HepG2 (cell line): ENCODE measurements around the gene TAF6. TPM values are rescaled to one million over a fixed set of nuclear protein-coding genes. Genes with fewer than 3 reads are reported as not detected.

ENCODE experiments used
- ISL2 ChIP-seq: sonication (generic); formaldehyde crosslinking; IDR thresholded peaks from 2 replicates; pipeline ENCODE4 v1.5.0; 2020; ENCODE audit warnings: missing genetic modification reagents
- RFXANK ChIP-seq: IDR thresholded peaks from 2 replicates; pipeline ENCODE4 v1.6.1; 2016
- TOE1 ChIP-seq: sonication (generic); formaldehyde crosslinking; IDR thresholded peaks from 2 replicates; pipeline ENCODE4 v1.4.0; 2020; ENCODE audit warnings: mild to moderate bottlenecking, missing genetic modification reagents
- YEATS2 ChIP-seq: sonication (generic); formaldehyde crosslinking; IDR thresholded peaks from 2 replicates; pipeline ENCODE4 v1.4.0; 2020; ENCODE audit warnings: missing genetic modification reagents, borderline replicate concordance
- ZBTB1 ChIP-seq: sonication (generic); formaldehyde crosslinking; IDR thresholded peaks from 2 replicates; pipeline ENCODE4 v1.4.0; 2020; ENCODE audit warnings: missing genetic modification reagents, borderline replicate concordance
- ZBTB7A ChIP-seq: sonication (generic); formaldehyde crosslinking; IDR thresholded peaks from 2 replicates; pipeline ENCODE4 v1.8.0; 2022; ENCODE audit warnings: mild to moderate bottlenecking, missing genetic modification reagents
- ZNF124 ChIP-seq: sonication (generic); formaldehyde crosslinking; IDR thresholded peaks from 2 replicates; pipeline ENCODE4 v1.4.0; 2020; ENCODE audit warnings: missing genetic modification reagents
- ZNF746 ChIP-seq: sonication (generic); formaldehyde crosslinking; IDR thresholded peaks from 2 replicates; pipeline ENCODE4 v1.8.0; 2022; ENCODE audit warnings: mild to moderate bottlenecking, missing genetic modification reagents
- ZNF775 ChIP-seq: sonication (generic); formaldehyde crosslinking; IDR thresholded peaks from 2 replicates; pipeline ENCODE4 v1.4.0; 2020; ENCODE audit warnings: missing genetic modification reagents, mild to moderate bottlenecking, moderate library complexity, borderline replicate concordance
- ZNF839 ChIP-seq: sonication (generic); formaldehyde crosslinking; IDR thresholded peaks from 2 replicates; pipeline ENCODE4 v1.4.0; 2020; ENCODE audit warnings: missing genetic modification reagents, mild to moderate bottlenecking, borderline replicate concordance
- ZNF891 ChIP-seq: sonication (generic); formaldehyde crosslinking; IDR thresholded peaks from 2 replicates; pipeline ENCODE4 v1.5.0; 2020; ENCODE audit warnings: mild to moderate bottlenecking, missing genetic modification reagents
- polyA plus RNA-seq, 8 experiments: library from polyadenylated mRNA; depleted of rRNA in 3 of 8; stranded (reverse) in 7 of 8; unstranded in 1 of 8; fragments of >200 nt; fragmentation: Illumina TruSeq in 4 of 8; extraction: Trizol in 4 of 8; gene quantifications; 2 replicates each; pipeline versions ENCODE4 v1.2.1 to v1.2.3, GENCODE V29; 2011 to 2016; ENCODE audit warnings: low read depth in 4 of 8, missing spikeins in 1 of 8, mixed read lengths in 1 of 8; ENCODE audit not compliant: insufficient read depth in 1 of 8
- total RNA-seq, 5 experiments: library from RNA; depleted of rRNA; stranded (reverse); fragments of >200 nt; fragmentation: Illumina TruSeq; extraction: Trizol; gene quantifications; 2 replicates each; pipeline ENCODE4 v1.2.3, GENCODE V29; 2016; ENCODE audit warnings: low read depth in 1 of 5
- TF ChIP-seq, protein P1 (sequence below), 2 experiments: fragments of 450-650 bp in 1 of 2; sonication (generic) in 1 of 2; formaldehyde crosslinking in 1 of 2; IDR thresholded peaks; 2 replicates each; pipeline versions ENCODE4 v1.6.1 to v1.8.0; 2016 to 2022; ENCODE audit warnings: antibody characterized with exemption in 1 of 2, mild to moderate bottlenecking in 1 of 2, missing genetic modification reagents in 1 of 2
- TF ChIP-seq, protein P2 (sequence below): sonication (generic); formaldehyde crosslinking; IDR thresholded peaks from 2 replicates; pipeline ENCODE4 v1.9.0; 2022; ENCODE audit warnings: missing genetic modification reagents, mild to moderate bottlenecking, borderline replicate concordance
- TF ChIP-seq, protein P3 (sequence below): sonication (generic); formaldehyde crosslinking; IDR thresholded peaks from 2 replicates; pipeline ENCODE4 v1.4.0; 2020; ENCODE audit warnings: mild to moderate bottlenecking, missing genetic modification reagents
- TF ChIP-seq, protein P4 (sequence below): sonication (generic); formaldehyde crosslinking; IDR thresholded peaks from 2 replicates; pipeline ENCODE4 v1.4.0; 2020; ENCODE audit warnings: missing genetic modification reagents

The TAF6 gene
- total and polyA plus RNA-seq, 2 of the 13 experiments (the other 11 are each of a cell fraction or from before 2014, with no cell fraction given): 12.9 to 18.8 TPM

DNA sequence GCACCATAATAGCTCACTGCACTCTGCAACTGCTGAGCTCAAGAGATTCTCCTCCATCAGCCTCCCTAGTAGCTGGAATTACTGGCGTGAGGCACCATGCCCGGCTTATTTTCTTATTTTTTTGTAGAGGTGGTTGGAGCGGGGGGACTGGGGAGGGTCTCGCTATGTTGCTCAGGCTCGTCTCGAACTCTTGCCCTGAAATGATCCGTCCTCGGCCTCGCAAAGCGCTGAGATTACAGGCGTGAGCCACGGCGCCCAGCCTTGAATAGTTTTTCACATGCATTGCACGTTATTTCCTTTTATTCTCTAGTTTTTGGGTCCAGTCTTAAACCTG lies 29.0 kb upstream of the TAF6 start (continued):
- TF ChIP-seq, protein P1, sequence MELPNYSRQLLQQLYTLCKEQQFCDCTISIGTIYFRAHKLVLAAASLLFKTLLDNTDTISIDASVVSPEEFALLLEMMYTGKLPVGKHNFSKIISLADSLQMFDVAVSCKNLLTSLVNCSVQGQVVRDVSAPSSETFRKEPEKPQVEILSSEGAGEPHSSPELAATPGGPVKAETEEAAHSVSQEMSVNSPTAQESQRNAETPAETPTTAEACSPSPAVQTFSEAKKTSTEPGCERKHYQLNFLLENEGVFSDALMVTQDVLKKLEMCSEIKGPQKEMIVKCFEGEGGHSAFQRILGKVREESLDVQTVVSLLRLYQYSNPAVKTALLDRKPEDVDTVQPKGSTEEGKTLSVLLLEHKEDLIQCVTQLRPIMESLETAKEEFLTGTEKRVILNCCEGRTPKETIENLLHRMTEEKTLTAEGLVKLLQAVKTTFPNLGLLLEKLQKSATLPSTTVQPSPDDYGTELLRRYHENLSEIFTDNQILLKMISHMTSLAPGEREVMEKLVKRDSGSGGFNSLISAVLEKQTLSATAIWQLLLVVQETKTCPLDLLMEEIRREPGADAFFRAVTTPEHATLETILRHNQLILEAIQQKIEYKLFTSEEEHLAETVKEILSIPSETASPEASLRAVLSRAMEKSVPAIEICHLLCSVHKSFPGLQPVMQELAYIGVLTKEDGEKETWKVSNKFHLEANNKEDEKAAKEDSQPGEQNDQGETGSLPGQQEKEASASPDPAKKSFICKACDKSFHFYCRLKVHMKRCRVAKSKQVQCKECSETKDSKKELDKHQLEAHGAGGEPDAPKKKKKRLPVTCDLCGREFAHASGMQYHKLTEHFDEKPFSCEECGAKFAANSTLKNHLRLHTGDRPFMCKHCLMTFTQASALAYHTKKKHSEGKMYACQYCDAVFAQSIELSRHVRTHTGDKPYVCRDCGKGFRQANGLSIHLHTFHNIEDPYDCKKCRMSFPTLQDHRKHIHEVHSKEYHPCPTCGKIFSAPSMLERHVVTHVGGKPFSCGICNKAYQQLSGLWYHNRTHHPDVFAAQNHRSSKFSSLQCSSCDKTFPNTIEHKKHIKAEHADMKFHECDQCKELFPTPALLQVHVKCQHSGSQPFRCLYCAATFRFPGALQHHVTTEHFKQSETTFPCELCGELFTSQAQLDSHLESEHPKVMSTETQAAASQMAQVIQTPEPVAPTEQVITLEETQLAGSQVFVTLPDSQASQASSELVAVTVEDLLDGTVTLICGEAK (IDR thresholded peaks at IDR 0.05): no peak
- TF ChIP-seq, protein P1 (CRISPR knock-in tag; IDR thresholded peaks at IDR 0.05): peak; percentile 61
- TF ChIP-seq ZNF746 (CRISPR knock-in tag) (0 out of 2 replicates have a peak, but pooled peaks have one; percentile 17), YEATS2 (CRISPR knock-in tag) (no peak), ZNF891 (CRISPR knock-in tag) (0 out of 2 replicates have a peak, but pooled peaks have one; percentile 26), ZNF124 (CRISPR knock-in tag) (no peak), ZBTB1 (CRISPR knock-in tag) (no peak), ZBTB7A (CRISPR knock-in tag) (no peak), ISL2 (no peak), TOE1 (no peak), ZNF775 (CRISPR knock-in tag) (no peak), ZNF839 (CRISPR knock-in tag) (no peak), RFXANK (CRISPR knock-in tag) (no peak)
- TF ChIP-seq, protein P2, sequence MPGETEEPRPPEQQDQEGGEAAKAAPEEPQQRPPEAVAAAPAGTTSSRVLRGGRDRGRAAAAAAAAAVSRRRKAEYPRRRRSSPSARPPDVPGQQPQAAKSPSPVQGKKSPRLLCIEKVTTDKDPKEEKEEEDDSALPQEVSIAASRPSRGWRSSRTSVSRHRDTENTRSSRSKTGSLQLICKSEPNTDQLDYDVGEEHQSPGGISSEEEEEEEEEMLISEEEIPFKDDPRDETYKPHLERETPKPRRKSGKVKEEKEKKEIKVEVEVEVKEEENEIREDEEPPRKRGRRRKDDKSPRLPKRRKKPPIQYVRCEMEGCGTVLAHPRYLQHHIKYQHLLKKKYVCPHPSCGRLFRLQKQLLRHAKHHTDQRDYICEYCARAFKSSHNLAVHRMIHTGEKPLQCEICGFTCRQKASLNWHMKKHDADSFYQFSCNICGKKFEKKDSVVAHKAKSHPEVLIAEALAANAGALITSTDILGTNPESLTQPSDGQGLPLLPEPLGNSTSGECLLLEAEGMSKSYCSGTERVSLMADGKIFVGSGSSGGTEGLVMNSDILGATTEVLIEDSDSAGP (CRISPR knock-in tag): 0 out of 2 replicates have a peak, but pooled peaks have one; percentile 4
- TF ChIP-seq, protein P3, sequence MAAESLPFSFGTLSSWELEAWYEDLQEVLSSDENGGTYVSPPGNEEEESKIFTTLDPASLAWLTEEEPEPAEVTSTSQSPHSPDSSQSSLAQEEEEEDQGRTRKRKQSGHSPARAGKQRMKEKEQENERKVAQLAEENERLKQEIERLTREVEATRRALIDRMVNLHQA (CRISPR knock-in tag): no peak
- TF ChIP-seq, protein P4, sequence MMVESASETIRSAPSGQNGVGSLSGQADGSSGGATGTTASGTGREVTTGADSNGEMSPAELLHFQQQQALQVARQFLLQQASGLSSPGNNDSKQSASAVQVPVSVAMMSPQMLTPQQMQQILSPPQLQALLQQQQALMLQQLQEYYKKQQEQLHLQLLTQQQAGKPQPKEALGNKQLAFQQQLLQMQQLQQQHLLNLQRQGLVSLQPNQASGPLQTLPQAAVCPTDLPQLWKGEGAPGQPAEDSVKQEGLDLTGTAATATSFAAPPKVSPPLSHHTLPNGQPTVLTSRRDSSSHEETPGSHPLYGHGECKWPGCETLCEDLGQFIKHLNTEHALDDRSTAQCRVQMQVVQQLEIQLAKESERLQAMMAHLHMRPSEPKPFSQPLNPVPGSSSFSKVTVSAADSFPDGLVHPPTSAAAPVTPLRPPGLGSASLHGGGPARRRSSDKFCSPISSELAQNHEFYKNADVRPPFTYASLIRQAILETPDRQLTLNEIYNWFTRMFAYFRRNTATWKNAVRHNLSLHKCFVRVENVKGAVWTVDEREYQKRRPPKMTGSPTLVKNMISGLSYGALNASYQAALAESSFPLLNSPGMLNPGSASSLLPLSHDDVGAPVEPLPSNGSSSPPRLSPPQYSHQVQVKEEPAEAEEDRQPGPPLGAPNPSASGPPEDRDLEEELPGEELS (CRISPR knock-in tag): no peak
